ENCODE data around the gene TUBB4A.
A peak's percentile ranks its signal among the peaks of the same experiment; 100 is the strongest.

The TUBB4A gene

GRCh38 chr19:6491802-6492592 is 10.1 kb downstream of the TUBB4A start:
- Mint-ChIP-seq H3K9me3 (peaks cover 10% of the 10 kb centered on the region), H3K27me3 (ENCODE audit: low read depth, poor library complexity) (peaks cover 24% of the 10 kb centered on the region), H3K4me1 (no peaks in the 10 kb centered on the region), H3K27ac (no peak overlapping the region), H3K4me3 (no peak overlapping the region), H3K36me3 (ENCODE audit: low read depth) (no peaks in the 10 kb centered on the region)
- DNase-seq: no peak
- no peak for TF ChIP-seq CTCF (IDR thresholded peaks at IDR 0.05)

- DNase-seq: no peak
Observed at GRCh38 chr19:6490134-6490533, 12.0 kb downstream of the TUBB4A start.

GRCh38 chr19:6489278-6490061 is 12.6 kb downstream of the TUBB4A start:
- Mint-ChIP-seq H3K27ac (no peak overlapping the region), H3K27me3 (ENCODE audit: low read depth, poor library complexity) (peaks cover 29% of the 10 kb centered on the region), H3K36me3 (ENCODE audit: low read depth) (no peaks in the 10 kb centered on the region), H3K4me3 (no peak overlapping the region), H3K9me3 (peaks cover 10% of the 10 kb centered on the region), H3K4me1 (no peaks in the 10 kb centered on the region)
- no peak for DNase-seq
- TF ChIP-seq CTCF (IDR thresholded peaks at IDR 0.05): no peak

More at GRCh38 chr19:6490134-6490533, 12.0 kb downstream of the TUBB4A start:
- H3K4me3 Mint-ChIP-seq: no peak overlapping the region
- no peaks in the 10 kb centered on the region for H3K36me3 Mint-ChIP-seq (ENCODE audit: low read depth)
- peaks cover 10% of the 10 kb centered on the region for H3K9me3 Mint-ChIP-seq
- H3K4me1 Mint-ChIP-seq: no peaks in the 10 kb centered on the region
- H3K27ac Mint-ChIP-seq: peak overlapping the region; percentile 70
- no peak for TF ChIP-seq CTCF (IDR thresholded peaks at IDR 0.05)
- peaks cover 29% of the 10 kb centered on the region for H3K27me3 Mint-ChIP-seq (ENCODE audit: low read depth, poor library complexity)

GRCh38 chr19:6484831-6485230 is 17.3 kb downstream of the TUBB4A start:
- Mint-ChIP-seq H3K27me3 (ENCODE audit: low read depth, poor library complexity) (peaks cover 42% of the 10 kb centered on the region), H3K9me3 (no peaks in the 10 kb centered on the region), H3K4me1 (peaks cover 14% of the 10 kb centered on the region), H3K27ac (no peak overlapping the region), H3K4me3 (no peak overlapping the region), H3K36me3 (ENCODE audit: low read depth) (no peaks in the 10 kb centered on the region)
- no peak for DNase-seq
- TF ChIP-seq CTCF (IDR thresholded peaks at IDR 0.05): no peak

- Mint-ChIP-seq H3K27ac (no peak overlapping the region), H3K4me3 (no peak overlapping the region), H3K9me3 (no peaks in the 10 kb centered on the region), H3K36me3 (ENCODE audit: low read depth) (no peaks in the 10 kb centered on the region), H3K4me1 (peaks cover 14% of the 10 kb centered on the region), H3K27me3 (ENCODE audit: low read depth, poor library complexity) (peaks cover 47% of the 10 kb centered on the region)
- no peak for DNase-seq
- TF ChIP-seq CTCF (IDR thresholded peaks at IDR 0.05): no peak
Observed at GRCh38 chr19:6484230-6484629, 17.9 kb downstream of the TUBB4A start.
